Inflammatory macrophage treated with lipopolysaccharide for 1 hour (primary cell): Measurements from ENCODE around the gene RNASE12.
"Not testable (repeated sequence)": the region's sequence is repeated elsewhere in the genome, so short reads cannot be mapped to it uniquely, and the experiment has no call there.

Source experiments
- DNase-seq, 2 donors: peaks; one replicate each; pipeline ENCODE4 v3.0.0-alpha.2; 2020 to 2022

RNASE12 gene, protein sequence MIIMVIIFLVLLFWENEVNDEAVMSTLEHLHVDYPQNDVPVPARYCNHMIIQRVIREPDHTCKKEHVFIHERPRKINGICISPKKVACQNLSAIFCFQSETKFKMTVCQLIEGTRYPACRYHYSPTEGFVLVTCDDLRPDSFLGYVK

DNA sequence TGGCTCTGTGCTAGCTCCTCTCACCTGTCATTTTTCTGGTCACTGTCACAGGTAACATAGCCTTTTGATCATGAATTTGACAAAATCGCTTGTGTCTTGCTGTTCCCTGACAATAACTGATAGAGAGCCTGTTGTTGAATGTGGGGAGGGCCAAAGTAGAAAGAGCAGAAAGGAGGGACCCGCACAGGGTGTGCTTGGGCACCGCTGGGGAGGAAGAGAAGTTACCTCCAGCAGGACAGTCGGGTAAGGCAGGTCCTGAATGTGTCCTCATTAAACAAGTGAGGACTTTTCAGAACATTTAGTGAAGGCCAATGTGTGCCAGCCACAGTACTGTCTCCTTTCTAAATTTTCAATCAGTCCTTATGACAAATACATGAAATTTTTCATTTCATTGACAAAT is at the start of gene RNASE12:
RNASE12 (minus strand) TSS at position 142 of the 400 bp plus-strand sequence. CDS start 653 bp downstream, outside the sequence.
- DNase-seq = no peak

DNA sequence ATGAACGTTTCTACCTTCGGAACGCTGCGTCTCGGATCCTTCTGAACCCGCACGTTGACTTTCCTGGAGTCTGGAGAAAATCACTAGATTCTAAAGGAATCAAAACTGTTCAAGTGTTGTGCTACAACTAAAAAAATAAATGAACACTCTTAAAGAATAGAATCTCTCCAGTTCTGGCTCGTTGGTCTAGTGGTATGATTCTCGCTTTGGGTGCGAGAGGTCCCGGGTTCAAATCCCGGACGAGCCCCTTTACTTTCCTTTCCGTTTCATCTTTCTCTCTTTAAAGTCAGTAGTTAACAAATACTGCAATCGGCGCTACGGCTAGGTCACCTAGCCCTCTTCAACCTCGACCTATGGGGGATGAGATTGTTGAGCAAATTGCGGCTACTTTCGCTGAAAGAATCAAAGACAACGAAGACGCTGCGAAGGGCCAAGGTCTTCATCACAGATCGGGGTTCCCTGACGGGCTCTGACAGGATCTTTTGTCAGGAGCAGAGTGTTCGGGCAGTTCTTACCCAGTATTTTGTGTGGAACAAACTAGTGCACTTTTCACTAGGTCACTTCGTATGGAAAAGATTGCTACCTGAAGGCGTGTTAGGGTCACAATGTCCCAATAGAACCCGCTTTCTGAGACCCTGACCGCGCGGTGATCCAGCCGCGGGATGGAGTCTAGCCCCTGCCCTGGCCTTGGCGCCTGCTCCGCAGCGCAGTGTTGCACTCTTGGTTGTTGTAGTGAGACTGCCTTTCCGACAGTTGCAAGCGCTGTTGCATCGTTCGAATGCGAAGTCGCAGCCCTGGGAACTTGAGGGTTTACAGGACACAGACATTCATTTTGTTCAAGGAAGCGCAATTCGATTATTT is 41.9 kb upstream of the RNASE12 start:
- peak; percentile 69 to 88 for DNase-seq

DNA sequence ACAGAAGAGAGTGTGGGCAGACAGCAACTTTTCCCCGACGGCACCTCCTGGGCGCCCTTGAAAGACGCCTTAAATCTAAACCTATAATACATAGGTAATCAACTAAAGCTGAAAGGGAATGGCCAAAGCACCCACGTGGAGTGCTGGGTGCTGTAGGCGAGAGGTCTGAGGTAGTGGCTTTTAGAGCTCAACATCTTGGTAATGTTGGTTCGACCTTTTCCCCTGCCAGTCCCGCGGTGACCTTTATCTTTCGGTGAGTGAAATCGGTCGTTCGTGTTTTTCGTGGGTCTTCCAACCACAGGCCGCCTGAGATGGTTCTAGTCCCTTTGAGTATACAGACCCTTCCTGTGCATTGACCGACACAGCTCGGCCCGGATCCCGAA is 41.3 kb upstream of the RNASE12 start:
- no peak for DNase-seq

DNA sequence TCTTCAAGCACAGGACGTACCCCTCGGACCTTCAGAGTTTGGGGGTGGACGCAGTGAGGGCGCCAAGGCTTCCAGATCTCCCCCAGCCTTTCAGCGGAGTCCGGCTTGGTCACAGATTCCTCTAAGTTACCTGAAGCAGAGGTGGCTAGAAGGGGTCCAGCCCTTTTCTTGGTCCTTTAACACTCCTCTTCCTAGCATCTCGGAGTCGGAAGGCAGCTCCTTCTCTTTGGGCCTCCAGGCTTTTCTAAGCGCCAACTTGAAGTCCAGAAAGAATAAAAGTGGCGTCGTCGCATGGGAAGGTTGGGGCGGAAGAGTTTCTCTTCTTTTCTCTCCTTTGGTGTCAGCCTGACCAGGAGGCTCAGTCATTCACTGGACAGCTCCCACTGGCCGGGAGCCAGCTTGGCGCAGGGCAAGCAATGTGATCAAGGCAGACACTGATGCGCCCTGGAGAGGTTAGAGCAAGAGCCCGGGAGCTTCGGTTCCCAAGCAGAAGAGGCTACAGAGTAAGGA is 40.8 kb upstream of the RNASE12 start:
- DNase-seq = peak in 1 of 2 donors; percentile 41

DNA sequence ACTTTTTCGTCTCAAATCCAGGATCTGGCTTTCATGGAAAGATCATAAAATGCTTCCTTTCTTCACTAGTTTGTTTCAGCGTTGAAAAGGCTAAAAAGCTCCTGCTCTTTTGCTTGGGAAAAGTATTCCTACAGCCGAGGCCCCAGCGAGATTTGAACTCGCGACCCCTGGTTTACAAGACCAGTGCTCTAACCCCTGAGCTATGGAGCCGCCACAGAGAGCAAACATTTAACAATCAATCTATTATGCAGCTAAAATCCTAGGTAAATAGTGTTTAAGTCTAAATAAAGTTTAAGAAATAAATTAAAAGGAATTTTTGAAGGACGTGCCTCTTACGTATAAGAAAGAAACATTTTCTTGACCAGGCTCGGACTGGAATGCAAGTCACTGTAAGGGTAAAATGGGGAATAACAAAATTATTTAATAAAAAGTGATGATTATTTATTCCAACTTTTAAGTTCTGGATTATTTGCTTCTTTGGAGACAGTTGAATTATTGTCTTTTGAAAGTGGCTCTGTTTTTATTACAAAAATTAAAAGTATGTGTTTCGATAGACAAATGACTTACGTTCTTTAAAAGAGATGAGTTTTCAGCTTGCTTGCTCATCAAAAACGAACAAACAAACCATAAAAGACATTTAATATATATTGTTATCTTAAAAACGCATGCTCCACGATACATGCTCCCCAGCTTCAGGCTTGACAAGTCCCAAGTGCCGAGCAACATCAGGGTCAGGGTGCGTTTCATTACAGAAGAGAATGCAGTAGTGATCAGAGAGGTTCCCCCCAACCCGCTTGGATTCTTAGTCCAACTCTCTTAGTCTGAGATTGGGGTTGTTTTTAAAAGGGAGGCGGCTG is 40.1 kb upstream of the RNASE12 start:
- DNase-seq = peak in 1 of 2 donors; percentile 81

DNA sequence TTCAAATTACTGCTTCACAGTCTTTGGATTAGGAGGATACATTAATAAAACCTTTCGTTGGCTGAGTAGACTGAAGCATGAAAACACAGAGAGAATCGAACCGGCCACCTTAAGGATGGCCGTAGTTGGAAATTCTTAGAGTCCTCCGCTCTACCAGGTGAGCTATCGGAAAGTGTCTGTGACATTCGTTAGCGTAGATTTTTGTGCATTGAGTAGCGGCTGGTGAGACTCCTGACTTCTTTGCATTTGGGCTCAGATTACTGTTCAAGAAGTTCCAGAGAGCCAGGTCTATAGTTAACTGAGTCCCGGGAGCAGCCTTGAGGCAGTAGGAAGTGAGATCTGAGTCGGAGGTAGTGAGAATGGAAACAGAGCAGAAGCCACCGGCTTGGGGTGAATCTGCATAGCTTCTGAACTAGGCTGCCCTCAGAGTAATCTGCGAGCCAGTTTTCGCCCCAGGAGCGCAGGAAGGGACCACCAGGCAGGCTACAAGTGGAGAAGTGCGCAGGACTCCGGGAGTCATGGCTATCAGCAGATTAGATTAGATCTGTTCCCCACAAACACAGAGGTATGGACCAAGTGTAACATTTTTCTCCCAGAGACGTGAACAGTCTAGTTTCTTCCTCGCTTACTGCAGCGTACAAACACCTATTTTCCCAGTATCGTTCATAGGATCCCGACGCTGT is 39.3 kb upstream of the RNASE12 start:
- no peak for DNase-seq

DNA sequence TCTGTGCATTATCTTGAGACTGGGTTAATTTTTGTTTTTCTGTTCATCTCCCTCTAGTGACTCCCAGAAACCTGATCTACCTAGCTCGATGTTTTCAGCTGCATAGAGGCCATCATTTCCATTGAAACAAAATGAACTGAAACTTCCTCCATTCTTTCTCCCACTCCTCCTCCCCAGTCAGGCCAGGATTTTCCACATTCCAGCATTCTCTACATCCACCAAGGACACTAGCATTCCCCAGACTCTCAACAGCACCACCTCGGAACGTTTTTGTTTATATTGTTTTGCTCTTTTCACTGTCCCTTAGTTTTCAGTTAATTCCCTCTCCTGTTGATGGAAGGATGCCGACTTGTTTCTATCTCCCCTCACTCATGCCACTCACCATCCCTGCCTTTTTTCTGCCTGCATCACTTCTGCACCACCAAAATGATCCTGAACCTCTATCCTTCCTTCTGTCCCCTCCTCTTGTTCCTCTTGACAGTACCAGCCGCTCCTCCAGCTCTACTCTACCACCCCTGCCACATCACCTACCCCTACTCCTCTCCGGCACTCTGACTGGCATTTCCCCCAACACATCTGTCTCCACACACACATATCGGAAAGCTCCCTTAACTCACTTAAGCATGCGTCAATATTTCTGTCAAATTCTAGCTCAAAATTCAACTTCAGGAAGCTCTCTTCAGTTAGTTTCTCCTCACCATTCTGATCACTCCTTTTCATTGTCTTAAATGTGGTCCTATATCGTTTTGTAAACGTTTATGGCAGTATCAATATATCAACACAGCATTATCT is 37.1 kb upstream of the RNASE12 start:
- no peak for DNase-seq

DNA sequence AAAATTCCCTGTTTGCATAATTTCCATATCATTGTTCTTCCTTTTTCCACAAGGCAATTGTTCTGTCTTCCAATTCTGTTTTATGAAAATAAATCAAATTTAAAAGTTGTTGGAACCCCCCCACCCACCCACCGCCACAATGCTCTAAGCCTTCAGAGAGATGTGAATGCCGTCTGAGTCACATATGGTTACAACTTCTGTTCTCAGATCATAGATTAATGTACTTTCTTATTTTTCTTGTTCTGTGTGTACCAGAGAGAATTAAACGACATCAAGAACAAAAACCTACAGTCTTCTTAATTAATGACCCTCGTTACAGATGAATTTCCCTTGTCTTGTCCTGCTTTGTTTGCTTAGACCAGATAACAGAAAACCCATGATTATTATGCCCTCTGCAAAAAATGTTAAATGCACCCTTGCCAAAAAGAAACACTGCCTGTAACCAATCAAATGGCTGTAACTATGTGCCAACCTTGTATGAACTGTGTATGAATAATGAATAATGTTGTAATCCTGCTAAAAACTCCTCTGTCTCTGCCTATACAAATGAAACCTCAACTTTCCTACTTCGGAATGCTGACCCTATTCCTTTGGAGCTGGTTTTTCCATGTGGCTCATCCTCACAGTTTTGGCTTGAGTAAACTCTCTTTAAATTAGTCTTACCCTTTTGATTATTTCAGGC is 36.3 kb upstream of the RNASE12 start:
- no peak for DNase-seq

DNA sequence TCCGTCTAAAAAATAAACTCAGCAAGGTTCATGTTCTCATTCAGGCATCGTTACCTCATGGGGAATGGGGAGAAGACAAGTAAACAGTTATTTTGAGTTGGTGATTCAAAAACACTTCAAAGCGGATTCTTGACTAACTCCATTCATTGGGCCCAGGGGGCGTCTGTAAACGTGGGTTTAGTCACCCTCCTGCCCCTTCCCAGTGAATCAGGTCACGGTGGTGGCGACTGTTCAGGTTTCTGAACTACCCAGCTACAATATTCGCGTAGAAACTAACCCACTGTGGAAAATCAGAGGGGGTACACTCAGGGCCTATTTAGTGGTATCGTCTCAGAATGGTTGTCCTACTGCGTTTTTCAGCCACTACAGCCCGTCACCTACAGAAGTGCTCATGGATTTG is 35.1 kb upstream of the RNASE12 start:
- DNase-seq = no peak

DNA sequence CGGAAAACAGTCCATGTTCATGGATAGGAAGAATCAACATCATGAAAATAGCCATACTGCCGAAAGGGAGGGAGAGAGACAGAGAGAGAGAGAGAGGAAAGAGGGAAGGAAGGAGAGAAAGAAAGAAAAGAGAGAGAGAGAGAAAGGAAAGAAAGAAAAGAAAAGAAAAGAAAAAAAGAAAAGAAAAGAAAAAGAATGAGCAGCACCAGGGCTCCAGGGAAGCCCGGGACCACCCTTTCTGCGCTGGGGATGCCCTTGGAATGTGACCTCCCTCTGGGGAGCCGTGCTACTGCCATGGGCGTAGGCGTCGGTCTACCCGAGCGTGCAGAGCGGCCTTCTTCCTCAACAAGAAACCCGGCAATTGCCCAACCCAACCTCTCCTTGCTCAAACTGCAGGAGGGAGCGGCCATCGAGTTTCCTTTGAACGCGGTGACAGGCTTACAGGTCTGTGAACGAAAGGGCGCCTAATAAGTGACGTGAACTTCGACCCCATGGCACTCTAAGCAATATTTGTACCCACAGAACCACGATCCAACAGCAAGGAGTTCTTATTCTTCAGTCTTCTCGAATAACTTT is 33.4 kb upstream of the RNASE12 start:
- DNase-seq = peak; percentile 88 to 90

DNA sequence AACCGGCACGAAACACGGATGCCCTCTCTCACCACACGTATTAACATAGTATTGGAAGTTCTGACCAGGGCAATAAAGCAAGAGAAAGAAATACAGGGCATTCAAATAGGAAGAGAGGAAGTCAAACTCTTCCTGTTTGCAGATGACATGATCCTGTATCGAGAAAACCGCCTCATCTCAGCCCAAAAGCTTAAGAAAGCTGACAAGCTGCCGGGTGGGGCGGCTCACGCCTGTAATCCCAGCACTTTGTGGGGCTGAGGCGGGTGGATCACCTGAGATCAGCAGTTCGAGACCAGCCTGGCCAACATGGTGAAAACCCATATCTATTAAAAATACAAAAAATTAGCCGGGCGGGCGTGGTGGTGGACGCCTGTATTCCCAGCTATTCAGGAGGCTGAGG is 32.6 kb upstream of the RNASE12 start:
- peak in 1 of 2 donors; percentile 48 for DNase-seq

DNA sequence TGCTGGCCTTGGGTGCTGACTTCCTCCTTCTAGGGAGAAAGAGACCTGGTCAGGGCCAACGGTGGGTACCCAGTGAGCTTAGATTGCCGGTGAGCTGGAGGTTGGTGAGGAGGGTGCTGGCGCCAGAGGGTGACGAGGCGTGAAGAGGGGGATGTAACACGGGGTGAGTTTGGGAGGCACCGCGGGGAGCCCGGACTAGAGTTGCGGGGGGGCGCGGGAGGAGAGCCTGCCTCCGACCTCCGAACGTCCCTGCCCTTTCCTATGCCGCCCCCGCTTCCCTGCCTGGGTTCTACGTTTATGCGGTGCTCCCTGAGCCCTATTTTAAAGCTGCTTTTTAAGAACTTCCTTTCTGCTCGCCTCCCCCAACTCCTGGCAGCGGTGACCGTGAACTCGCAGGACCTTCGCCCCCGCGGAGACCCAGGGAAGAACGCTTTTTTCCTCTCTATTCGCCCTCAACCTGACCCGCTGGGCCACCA is 31.7 kb upstream of the RNASE12 start:
- DNase-seq = no peak

DNA sequence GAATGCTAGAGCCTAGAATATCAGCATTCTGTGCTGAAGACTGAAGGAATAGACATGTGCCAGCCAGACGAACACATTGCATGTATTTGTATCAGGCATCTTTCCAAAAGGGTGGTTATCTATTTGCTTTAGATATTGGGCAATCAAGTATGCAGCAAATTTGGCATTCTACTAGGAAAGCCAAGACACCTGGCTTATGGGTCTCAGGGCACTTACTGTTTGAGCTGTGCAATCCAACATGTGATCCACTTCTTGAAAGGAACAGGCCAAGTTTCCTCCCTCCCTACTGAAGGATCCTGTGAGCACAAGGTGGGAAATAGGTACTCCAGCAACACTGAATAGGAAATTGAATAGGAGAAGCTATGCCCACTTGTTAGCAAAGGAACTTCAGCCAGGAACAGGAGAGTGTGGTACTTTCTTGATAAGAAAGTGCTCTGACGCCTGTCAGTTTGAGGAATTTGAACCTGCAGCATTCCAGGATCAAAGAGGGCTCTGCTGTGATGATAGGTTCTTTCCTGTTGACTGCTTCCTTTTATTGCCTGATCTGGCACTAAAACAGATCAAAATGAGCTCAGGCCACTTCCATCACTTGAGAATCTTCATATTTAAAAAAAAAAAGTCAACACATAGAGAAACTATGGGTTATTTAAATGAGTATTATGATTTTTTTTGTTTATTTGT is 29.8 kb upstream of the RNASE12 start:
- no peak for DNase-seq

DNA sequence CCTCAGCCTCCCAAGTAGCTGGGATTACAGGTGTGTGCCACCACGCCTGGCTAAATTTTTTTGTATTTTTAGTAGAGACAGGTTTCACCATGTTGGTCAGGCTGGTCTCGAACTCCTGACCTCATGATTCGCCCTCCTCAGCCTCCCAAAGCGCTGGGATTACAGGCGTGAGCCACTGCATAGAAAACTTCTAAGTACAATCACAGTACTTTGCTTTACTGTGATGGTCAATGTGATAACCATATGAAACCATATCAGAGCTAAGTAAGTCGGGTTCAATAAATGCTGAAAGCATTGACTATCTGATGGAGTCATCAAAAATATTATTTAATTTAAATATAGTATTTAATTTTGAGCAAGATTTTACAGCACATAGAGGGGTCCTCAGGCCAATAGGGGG is 28.5 kb upstream of the RNASE12 start:
- DNase-seq = not testable (repeated sequence)

DNA sequence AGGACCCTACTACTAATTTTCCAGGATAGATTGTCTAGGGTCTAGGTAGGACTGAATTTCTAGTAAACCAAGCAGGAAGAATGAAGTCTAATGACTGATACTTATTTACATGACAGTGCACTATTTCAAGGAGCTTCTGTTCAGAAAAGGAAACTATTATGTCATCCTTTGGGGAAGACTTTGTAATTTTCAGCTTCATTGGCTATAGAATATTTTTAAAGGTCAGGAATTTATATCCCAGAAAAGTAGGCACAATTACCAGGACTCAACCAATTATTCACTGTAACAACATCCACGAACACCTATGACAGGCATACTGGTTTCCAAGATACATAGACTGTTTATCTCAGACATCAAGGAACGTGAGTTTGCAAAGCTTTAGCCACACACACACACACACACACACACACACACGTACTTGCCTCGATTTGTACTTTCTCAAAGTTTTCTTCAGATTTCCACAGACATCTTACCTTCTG is 27.1 kb upstream of the RNASE12 start:
- peak; percentile 60 to 66 for DNase-seq

DNA sequence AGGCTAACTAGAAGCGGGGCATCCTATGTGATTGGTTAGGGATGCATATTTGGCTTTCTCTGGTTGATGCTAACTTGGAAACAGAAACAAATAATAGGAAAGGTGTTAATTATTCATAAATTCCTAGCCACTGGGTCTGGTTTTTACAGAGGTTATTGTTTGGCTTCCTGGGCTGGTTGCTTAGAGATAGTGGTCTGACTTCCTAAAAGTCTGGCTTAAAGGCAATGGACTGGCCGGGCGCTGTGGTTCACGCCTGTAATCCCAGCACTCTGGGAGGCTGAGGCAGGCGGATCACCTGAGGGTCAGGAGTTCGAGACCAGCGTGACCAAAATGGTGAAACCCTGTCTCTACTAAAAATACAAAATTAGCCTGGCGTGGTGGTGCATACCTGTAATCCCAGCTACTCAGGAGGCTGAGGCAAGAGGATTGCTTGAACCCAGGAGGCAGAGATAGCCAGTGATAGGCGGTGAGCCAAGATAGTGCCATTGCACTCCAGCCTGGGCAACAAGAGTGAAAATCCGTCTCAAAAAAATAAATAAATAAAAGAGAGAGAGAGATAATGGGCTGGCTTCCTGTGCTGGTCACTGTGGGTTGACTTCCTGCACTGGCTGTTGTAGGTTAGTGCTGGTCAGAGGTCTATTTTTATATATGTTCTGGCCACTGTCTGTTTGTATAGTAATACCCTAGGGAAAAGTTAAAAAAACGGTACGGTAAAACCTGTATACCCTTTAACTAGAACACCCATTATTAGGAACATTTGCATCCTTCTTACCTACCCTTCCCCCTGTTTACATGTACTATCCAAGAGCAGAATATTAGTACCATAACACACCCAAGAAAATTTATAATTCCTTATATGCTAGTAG is 26.2 kb upstream of the RNASE12 start:
- no peak for DNase-seq

DNA sequence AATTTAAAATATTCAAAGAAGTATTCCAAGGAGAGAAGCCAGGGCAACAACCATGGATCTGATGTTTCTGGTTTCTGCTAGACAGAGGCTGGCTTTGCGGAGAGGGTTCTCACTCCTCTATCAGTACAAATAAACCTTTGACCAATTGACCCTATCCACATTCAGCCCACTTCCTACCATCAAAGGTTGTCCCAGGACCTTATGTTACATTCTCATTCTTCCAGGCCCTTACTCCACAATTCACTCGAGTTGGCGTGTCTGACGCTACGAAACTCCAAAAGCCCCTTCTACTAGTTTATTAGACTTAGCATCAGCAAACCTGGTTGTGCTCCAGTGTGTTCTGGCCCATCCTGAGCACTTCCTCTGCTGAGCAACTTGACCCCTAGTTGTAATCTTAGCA is 24.8 kb upstream of the RNASE12 start:
- no peak for DNase-seq

DNA sequence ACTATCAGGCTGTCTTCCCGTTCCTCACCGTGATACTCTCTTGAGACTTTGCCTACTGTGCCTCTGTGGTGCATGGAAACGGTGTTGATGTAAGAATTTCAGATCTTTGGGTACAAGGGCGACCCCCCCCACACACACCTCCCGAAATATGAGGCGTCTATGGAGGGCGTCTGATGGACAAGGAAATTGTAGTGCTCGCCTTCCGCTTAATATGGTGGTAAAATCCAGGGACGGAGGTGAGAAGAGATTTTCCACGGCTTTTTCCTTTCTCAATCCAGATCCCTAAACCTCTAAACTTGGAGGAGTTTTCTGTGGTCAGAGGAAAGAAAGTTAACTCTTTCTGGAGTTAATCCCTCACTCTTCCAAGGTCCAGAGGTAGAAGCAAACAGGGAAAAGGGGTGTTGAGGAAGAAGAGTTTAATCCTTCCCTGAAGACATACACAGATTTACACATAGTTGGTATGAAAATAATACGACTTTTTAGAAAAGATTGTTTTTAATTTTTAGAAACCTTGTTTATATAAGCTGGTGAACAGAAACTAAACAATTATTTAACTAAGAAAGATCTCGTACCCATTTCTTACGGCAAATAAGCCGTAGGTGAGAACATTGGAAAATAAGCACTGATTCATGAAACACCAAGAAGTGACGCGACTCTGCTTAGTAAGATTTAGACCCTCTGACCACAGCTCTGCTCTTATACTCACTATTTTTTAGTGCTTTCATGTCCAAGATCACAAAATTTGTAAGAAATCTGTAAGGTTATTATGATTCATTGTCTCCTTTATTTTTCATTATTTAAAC is 23.1 kb upstream of the RNASE12 start:
- DNase-seq = no peak
